Measurements from ENCODE around the gene KYAT1. TPM values are rescaled to one million over a fixed set of nuclear protein-coding genes. Genes with fewer than 3 reads are reported as not detected.

Gene KYAT1
- total and polyA plus RNA-seq, 8 donors, result 0.58 to 25.7 (median 5.7) TPM

GRCh38 chr9:128841694-128842492 lies 39.9 kb downstream of the KYAT1 start:
- WGBS, 5 donors, result 89 to 93% (median 91%) methylated on average over 12 of the region's 12 CpGs
- Histone ChIP-seq H3K4me1 (peaks cover 4 to 12% (median 11%) of the 10 kb centered on the region in 4 donors), H3K27me3 (no peaks in the 10 kb centered on the region), H3K4me3 (no peak overlapping the region), H3K9me3 (no peaks in the 10 kb centered on the region), H3K27ac (no peak overlapping the region), H3K36me3 (peaks cover 0 to 48% (median 15%) of the 10 kb centered on the region in 4 donors)
- intact Hi-C loops (cut with DNase I; ENCODE audit: low total_unique reads), result no loop called here
- no peak for TF ChIP-seq POLR2A (IDR thresholded peaks at IDR 0.05)
- TF ChIP-seq EP300 (IDR thresholded peaks at IDR 0.05), result no peak
- no peak for TF ChIP-seq POLR2AphosphoS5 (IDR thresholded peaks at IDR 0.05)
- TF ChIP-seq CTCF (IDR thresholded peaks at IDR 0.05), result no peak
- no peak for DNase-seq

DNA sequence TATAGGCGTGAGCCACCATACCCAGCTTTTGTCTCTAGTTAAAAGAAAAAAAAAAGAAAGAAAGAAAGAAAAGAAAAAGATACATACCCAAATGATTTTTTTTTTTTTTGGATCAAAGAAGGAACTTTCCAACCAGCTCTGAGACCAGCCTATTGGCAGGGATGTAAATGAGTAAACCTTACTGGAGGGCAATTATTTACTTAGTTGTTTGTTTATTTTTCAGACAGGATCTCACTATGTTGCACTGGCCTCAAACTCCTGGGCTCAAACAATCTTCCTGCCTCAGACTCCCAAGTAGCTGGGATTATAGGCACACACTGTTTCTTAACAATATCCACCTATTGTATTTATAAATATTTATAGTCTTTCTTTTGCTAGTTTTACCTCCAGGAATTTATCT lies 41.2 kb downstream of the KYAT1 start:
- H3K27ac ChIP-seq, result no peak overlapping the region
- no peaks in the 10 kb centered on the region for H3K9me3 ChIP-seq
- H3K4me1 ChIP-seq, result peaks cover 0 to 6% (median 3%) of the 10 kb centered on the region in 4 donors
- 95 to 100% (median 100%) methylated on average over 1 of the region's 1 CpG for WGBS, 5 donors
- TF ChIP-seq CTCF (IDR thresholded peaks at IDR 0.05), result no peak
- no peak for TF ChIP-seq EP300 (IDR thresholded peaks at IDR 0.05)
- TF ChIP-seq POLR2AphosphoS5 (IDR thresholded peaks at IDR 0.05), result no peak
- TF ChIP-seq POLR2A (IDR thresholded peaks at IDR 0.05), result no peak
- peaks cover 0 to 53% (median 19%) of the 10 kb centered on the region in 4 donors for H3K36me3 ChIP-seq
- H3K4me3 ChIP-seq, result no peak overlapping the region
- DNase-seq, result no peak
- H3K27me3 ChIP-seq, result no peaks in the 10 kb centered on the region
- intact Hi-C loops (cut with DNase I; ENCODE audit: low total_unique reads), result no loop called here

- H3K4me1 ChIP-seq, result no peaks in the 10 kb centered on the region
- no peak overlapping the region for H3K27ac ChIP-seq
- intact Hi-C loops (cut with DNase I; ENCODE audit: low total_unique reads), result no loop called here
- 60 to 74% (median 72%) methylated on average over 3 of the region's 3 CpGs for WGBS, 5 donors
- TF ChIP-seq POLR2AphosphoS5 (IDR thresholded peaks at IDR 0.05), result no peak
- TF ChIP-seq CTCF (IDR thresholded peaks at IDR 0.05), result no peak
- no peak for TF ChIP-seq EP300 (IDR thresholded peaks at IDR 0.05)
- TF ChIP-seq POLR2A (IDR thresholded peaks at IDR 0.05), result no peak
- DNase-seq, result no peak
- H3K27me3 ChIP-seq, result no peaks in the 10 kb centered on the region
- no peaks in the 10 kb centered on the region for H3K9me3 ChIP-seq
- no peak overlapping the region for H3K4me3 ChIP-seq
- peaks cover 0 to 70% (median 27%) of the 10 kb centered on the region in 4 donors for H3K36me3 ChIP-seq
Measured at GRCh38 chr9:128838338-128838737, 43.4 kb downstream of the KYAT1 start.

DNA sequence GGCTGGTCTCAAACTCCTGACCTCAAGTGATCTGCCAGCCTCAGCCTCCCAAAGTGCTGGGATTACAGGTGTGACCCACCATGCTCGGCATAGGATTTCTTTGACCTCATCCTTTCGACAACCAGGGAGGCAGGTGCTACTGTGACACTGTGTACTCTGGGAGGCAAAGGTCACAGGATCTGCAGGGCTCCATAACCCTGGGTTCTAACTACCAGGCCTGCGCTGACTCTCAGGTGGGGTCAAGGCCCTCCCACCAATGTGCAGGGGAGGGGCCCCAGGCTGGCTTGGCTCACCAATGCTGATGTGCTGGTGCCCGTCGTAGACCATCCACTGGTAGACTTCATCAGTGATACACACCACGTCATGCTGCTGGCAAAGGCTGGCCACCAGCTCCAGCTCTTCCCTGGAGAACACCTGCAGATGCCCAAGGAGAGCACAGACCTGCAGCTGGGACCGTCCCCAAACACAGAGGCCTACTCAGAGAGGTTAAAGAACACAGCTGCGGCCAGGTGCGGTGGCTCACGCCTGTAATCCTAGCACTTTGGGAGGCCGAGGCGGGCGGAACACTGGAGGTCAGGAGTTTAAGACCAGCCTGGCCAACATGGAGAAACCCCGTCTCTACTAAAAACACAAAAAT lies 45.1 kb downstream of the KYAT1 start:
- H3K27ac ChIP-seq, result no peak overlapping the region
- no peak for DNase-seq
- no peaks in the 10 kb centered on the region for H3K9me3 ChIP-seq
- TF ChIP-seq CTCF (IDR thresholded peaks at IDR 0.05) (no peak), EP300 (IDR thresholded peaks at IDR 0.05) (no peak), POLR2A (IDR thresholded peaks at IDR 0.05) (no peak), POLR2AphosphoS5 (IDR thresholded peaks at IDR 0.05) (no peak)
- 86 to 98% (median 92%) methylated on average over 9 to 14 of the region's 14 CpGs for WGBS, 5 donors
- H3K4me3 ChIP-seq, result no peak overlapping the region
- intact Hi-C loops (cut with DNase I; ENCODE audit: low total_unique reads), result no loop called here
- no peaks in the 10 kb centered on the region for H3K4me1 ChIP-seq
- H3K27me3 ChIP-seq, result no peaks in the 10 kb centered on the region
- H3K36me3 ChIP-seq, result peaks cover 0 to 60% (median 21%) of the 10 kb centered on the region in 4 donors
